Measurements from ENCODE around the gene ARMC9.

DNA sequence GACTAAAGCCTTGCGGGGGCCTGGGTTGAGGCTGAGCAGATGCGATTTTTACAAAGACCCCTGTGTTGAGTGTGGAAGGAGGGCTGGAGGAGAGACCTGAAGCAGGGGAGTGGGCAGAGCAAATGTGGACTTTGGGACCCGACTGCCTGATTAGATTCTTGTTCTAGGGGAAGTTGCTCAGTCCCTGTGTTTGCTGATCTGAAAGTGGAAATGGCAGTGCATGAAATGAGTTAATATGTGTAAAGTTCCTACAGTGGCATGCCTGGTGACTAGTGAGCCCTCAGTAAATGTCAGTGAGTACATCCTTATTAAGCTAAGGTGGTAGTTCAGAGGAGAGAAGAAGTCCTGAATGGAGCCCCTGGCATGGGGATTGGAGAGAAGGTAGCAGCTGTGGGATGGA is 52.3 kb downstream of the ARMC9 start:
- TF ChIP-seq CTCF (IDR thresholded peaks at IDR 0.05), result no peak
- no peak for TF ChIP-seq POLR2A (IDR thresholded peaks at IDR 0.05)

All from testis (tissue), 2 donors.